ENCODE results near the gene SLC19A1.

DNA sequence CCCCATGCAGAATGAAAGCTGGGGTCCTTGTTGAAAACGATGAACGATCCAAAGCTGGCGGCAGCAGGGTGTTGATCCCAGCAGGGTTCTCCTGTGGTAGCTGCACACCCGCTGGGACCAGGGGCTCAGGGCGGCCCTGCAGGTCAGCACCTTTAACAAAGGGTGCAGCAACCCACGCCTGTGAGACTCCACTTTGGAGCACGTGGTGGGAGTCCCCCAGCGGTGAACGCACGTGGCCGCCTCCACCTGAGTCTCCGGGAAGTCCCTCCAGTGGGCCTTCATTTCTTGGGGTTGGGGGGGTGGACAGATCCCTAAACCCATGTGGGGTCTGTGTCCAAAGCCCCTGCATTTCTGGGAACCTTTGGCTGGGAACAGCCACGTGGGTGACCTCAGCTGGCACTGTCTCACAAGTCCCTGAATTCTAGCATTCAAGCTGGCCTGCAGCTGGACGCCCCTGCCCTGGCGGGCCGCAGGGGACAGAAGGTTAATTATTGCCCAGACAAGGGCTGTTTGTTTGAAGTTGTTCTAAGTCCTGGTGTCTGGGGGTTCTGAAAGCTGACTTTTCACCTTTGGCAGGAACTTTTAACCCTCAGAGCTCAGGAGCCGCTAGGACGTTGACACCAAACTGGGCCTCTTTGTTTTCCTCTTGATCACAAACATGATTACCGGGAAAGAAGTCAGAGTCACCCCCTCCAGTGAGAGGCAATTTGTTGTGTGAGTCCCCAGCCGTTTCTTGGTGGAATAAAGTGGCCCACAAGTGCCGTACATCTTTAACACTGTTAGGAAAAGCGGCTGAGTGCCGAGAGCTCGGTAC is 72.8 kb downstream of the SLC19A1 start:
- TF ChIP-seq, protein P1, sequence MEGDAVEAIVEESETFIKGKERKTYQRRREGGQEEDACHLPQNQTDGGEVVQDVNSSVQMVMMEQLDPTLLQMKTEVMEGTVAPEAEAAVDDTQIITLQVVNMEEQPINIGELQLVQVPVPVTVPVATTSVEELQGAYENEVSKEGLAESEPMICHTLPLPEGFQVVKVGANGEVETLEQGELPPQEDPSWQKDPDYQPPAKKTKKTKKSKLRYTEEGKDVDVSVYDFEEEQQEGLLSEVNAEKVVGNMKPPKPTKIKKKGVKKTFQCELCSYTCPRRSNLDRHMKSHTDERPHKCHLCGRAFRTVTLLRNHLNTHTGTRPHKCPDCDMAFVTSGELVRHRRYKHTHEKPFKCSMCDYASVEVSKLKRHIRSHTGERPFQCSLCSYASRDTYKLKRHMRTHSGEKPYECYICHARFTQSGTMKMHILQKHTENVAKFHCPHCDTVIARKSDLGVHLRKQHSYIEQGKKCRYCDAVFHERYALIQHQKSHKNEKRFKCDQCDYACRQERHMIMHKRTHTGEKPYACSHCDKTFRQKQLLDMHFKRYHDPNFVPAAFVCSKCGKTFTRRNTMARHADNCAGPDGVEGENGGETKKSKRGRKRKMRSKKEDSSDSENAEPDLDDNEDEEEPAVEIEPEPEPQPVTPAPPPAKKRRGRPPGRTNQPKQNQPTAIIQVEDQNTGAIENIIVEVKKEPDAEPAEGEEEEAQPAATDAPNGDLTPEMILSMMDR (IDR thresholded peaks at IDR 0.05; ENCODE audit: borderline replicate concordance, extremely low read depth, low read length, poor library complexity, severe bottlenecking): no peak
- no peak for TF ChIP-seq EZH2 (IDR thresholded peaks at IDR 0.05; ENCODE audit: borderline replicate concordance, low read depth, low read length, severe bottlenecking)
